ENCODE results near the gene CHRNA4.

DNA sequence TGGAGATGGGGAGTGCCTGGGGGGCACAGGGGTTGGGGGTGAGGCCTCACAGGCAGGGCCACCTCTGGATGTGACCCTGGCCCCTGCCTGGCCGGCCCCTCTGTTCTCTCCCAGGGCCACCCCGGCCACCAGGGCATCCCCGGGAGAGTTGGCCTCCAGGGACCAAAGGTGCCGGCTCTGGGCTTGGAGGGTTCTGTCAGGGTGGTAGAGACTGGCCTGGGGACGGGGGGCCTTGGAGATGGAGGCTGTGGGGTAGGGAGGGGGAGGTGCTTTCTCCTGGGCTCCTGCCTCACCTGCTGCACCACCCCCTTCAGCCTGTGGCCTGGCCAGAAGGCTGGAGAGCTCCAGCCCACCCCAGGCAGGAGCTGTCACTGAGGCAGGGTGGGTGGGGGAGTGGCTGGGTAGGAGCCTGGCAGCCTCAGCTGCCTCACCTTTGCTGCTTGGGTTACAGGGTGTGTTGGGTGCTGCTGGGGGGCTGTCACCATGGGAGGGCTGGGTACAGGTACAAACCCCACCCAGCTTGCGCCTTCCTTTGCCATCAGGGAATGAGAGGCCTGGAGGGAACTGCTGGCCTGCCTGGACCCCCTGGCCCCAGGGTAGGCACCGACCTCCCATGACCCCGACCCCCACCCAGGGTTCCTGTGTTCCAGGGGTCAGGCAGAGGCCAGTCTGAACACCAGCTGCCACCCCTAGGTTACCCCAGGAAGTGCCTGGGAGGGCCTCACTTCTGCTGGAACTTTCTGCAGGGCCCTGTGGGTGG, 35.4 kb downstream of the CHRNA4 start:
- TF ChIP-seq, protein P1, sequence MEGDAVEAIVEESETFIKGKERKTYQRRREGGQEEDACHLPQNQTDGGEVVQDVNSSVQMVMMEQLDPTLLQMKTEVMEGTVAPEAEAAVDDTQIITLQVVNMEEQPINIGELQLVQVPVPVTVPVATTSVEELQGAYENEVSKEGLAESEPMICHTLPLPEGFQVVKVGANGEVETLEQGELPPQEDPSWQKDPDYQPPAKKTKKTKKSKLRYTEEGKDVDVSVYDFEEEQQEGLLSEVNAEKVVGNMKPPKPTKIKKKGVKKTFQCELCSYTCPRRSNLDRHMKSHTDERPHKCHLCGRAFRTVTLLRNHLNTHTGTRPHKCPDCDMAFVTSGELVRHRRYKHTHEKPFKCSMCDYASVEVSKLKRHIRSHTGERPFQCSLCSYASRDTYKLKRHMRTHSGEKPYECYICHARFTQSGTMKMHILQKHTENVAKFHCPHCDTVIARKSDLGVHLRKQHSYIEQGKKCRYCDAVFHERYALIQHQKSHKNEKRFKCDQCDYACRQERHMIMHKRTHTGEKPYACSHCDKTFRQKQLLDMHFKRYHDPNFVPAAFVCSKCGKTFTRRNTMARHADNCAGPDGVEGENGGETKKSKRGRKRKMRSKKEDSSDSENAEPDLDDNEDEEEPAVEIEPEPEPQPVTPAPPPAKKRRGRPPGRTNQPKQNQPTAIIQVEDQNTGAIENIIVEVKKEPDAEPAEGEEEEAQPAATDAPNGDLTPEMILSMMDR (CRISPR knock-in tag; IDR thresholded peaks at IDR 0.05) = no peak
- no peak for TF ChIP-seq BHLHE40 (IDR thresholded peaks at IDR 0.05; ENCODE audit: low read length)
- TF ChIP-seq RFXAP (CRISPR knock-in tag; IDR thresholded peaks at IDR 0.05; ENCODE audit: borderline replicate concordance) = no peak
- no peak for TF ChIP-seq YY1 (IDR thresholded peaks at IDR 0.05; ENCODE audit: insufficient read depth, insufficient replicate concordance, low read depth, low read length)
- TF ChIP-seq EED (CRISPR knock-in tag; IDR thresholded peaks at IDR 0.05) = no peak
